Measurements from ENCODE around the gene GABRB3.

Gene GABRB3

GRCh38 chr15:26658290-26658689 is 114.6 kb downstream of the GABRB3 start:
- Histone ChIP-seq H3K9ac (ENCODE audit: low read depth, low read length, poor library complexity, severe bottlenecking) (no peak overlapping the region), H3K36me3 (ENCODE audit: insufficient read depth, low read length) (no peaks in the 10 kb centered on the region), H3K27me3 (ENCODE audit: insufficient read depth, low read length, poor library complexity, severe bottlenecking) (no peaks in the 10 kb centered on the region), H3K4me3 (ENCODE audit: low read length, poor library complexity, severe bottlenecking) (no peak overlapping the region), H3K79me2 (ENCODE audit: insufficient read depth, low read length) (no peaks in the 10 kb centered on the region), H4K20me1 (ENCODE audit: insufficient read depth, low read length, poor library complexity, severe bottlenecking) (no peaks in the 10 kb centered on the region), H3K9me3 (ENCODE audit: insufficient read depth, low read depth, low read length) (peaks cover 11% of the 10 kb centered on the region; the same call in 1 of the 2 replicates), H2AFZ (ENCODE audit: low read length) (no peak overlapping the region), H3F3A (ENCODE audit: low read depth) (no peaks in the 10 kb centered on the region), H3K9me2 (replicated peaks; ENCODE audit: low read depth, low read length) (no peaks in the 10 kb centered on the region), H3K4me1 (ENCODE audit: insufficient read depth, low read length, poor library complexity, severe bottlenecking) (no peaks in the 10 kb centered on the region), H3K4me2 (ENCODE audit: low read depth, low read length, poor library complexity, severe bottlenecking) (no peak overlapping the region)
- TF ChIP-seq EZH2phosphoT487 (IDR thresholded peaks at IDR 0.05; ENCODE audit: borderline replicate concordance) (no peak), CTCF (conservative IDR thresholded peaks at IDR 0.05; ENCODE audit: low read length) (no peak)

GRCh38 chr15:26656080-26656479 is 116.8 kb downstream of the GABRB3 start:
- H3K4me3 ChIP-seq (ENCODE audit: low read length, poor library complexity, severe bottlenecking), result no peak overlapping the region
- no peak overlapping the region for H2AFZ ChIP-seq (ENCODE audit: low read length)
- no peaks in the 10 kb centered on the region for H3K79me2 ChIP-seq (ENCODE audit: insufficient read depth, low read length)
- H3K9me2 ChIP-seq (replicated peaks; ENCODE audit: low read depth, low read length), result no peaks in the 10 kb centered on the region
- H3K9ac ChIP-seq (ENCODE audit: low read depth, low read length, poor library complexity, severe bottlenecking), result no peak overlapping the region
- no peaks in the 10 kb centered on the region for H3K4me1 ChIP-seq (ENCODE audit: insufficient read depth, low read length, poor library complexity, severe bottlenecking)
- no peaks in the 10 kb centered on the region for H3K36me3 ChIP-seq (ENCODE audit: insufficient read depth, low read length)
- peaks cover 13% of the 10 kb centered on the region; the same call in 1 of the 2 replicates for H3K9me3 ChIP-seq (ENCODE audit: insufficient read depth, low read depth, low read length)
- no peak for TF ChIP-seq CTCF (conservative IDR thresholded peaks at IDR 0.05; ENCODE audit: low read length)
- TF ChIP-seq EZH2phosphoT487 (IDR thresholded peaks at IDR 0.05; ENCODE audit: borderline replicate concordance), result no peak
- H3F3A ChIP-seq (ENCODE audit: low read depth), result no peaks in the 10 kb centered on the region
- no peaks in the 10 kb centered on the region for H4K20me1 ChIP-seq (ENCODE audit: insufficient read depth, low read length, poor library complexity, severe bottlenecking)
- H3K4me2 ChIP-seq (ENCODE audit: low read depth, low read length, poor library complexity, severe bottlenecking), result no peak overlapping the region
- H3K27me3 ChIP-seq (ENCODE audit: insufficient read depth, low read length, poor library complexity, severe bottlenecking), result no peaks in the 10 kb centered on the region

GRCh38 chr15:26651909-26652308 is 121.0 kb downstream of the GABRB3 start:
- H3K9me3 ChIP-seq (ENCODE audit: insufficient read depth, low read depth, low read length), result peaks cover 8% of the 10 kb centered on the region; the same call in 1 of the 2 replicates
- no peak overlapping the region for H2AFZ ChIP-seq (ENCODE audit: low read length)
- H3F3A ChIP-seq (ENCODE audit: low read depth), result no peaks in the 10 kb centered on the region
- no peaks in the 10 kb centered on the region for H3K36me3 ChIP-seq (ENCODE audit: insufficient read depth, low read length)
- H3K9me2 ChIP-seq (replicated peaks; ENCODE audit: low read depth, low read length), result no peaks in the 10 kb centered on the region
- no peaks in the 10 kb centered on the region for H3K4me1 ChIP-seq (ENCODE audit: insufficient read depth, low read length, poor library complexity, severe bottlenecking)
- no peak overlapping the region for H3K9ac ChIP-seq (ENCODE audit: low read depth, low read length, poor library complexity, severe bottlenecking)
- TF ChIP-seq CTCF (conservative IDR thresholded peaks at IDR 0.05; ENCODE audit: low read length) (no peak), EZH2phosphoT487 (IDR thresholded peaks at IDR 0.05; ENCODE audit: borderline replicate concordance) (no peak)
- H3K79me2 ChIP-seq (ENCODE audit: insufficient read depth, low read length), result no peaks in the 10 kb centered on the region
- H4K20me1 ChIP-seq (ENCODE audit: insufficient read depth, low read length, poor library complexity, severe bottlenecking), result no peaks in the 10 kb centered on the region
- H3K27me3 ChIP-seq (ENCODE audit: insufficient read depth, low read length, poor library complexity, severe bottlenecking), result no peaks in the 10 kb centered on the region
- H3K4me2 ChIP-seq (ENCODE audit: low read depth, low read length, poor library complexity, severe bottlenecking), result no peak overlapping the region
- no peak overlapping the region for H3K4me3 ChIP-seq (ENCODE audit: low read length, poor library complexity, severe bottlenecking)
